Measurements from ENCODE around the gene PTCHD4.

Gene PTCHD4

GRCh38 chr6:48101290-48101689, 9.7 kb downstream of the PTCHD4 start:
- Histone ChIP-seq H2AFZ (ENCODE audit: low read length) (no peak overlapping the region), H3F3A (ENCODE audit: insufficient read depth, low read length) (no peaks in the 10 kb centered on the region), H3K4me1 (ENCODE audit: insufficient read depth, low read length, severe bottlenecking) (no peaks in the 10 kb centered on the region), H3K4me2 (ENCODE audit: low read length) (no peak overlapping the region), H4K20me1 (ENCODE audit: insufficient read depth, low read length) (no peaks in the 10 kb centered on the region), H3K79me2 (ENCODE audit: insufficient read depth, low read length) (no peaks in the 10 kb centered on the region), H3K9me2 (ENCODE audit: low read depth, low read length) (no peaks in the 10 kb centered on the region), H3K4me3 (ENCODE audit: low read depth, low read length, poor library complexity, severe bottlenecking) (no peak overlapping the region), H3K27ac (ENCODE audit: low read depth, low read length, poor library complexity, severe bottlenecking) (no peak overlapping the region), H3K9me3 (ENCODE audit: low read length) (no peaks in the 10 kb centered on the region), H3K36me3 (ENCODE audit: insufficient read depth, low read length) (no peaks in the 10 kb centered on the region), H3K9ac (ENCODE audit: low read length) (no peak overlapping the region), H3K27me3 (ENCODE audit: insufficient read depth, low read length) (no peaks in the 10 kb centered on the region)
- no peak for TF ChIP-seq CTCF (IDR thresholded peaks at IDR 0.05; ENCODE audit: low read length)
- no peak for TF ChIP-seq EZH2 (IDR thresholded peaks at IDR 0.05; ENCODE audit: borderline replicate concordance, low read length)

GRCh38 chr6:48100588-48100895, 10.5 kb downstream of the PTCHD4 start:
- Histone ChIP-seq H3K9ac (ENCODE audit: low read length) (no peak overlapping the region), H4K20me1 (ENCODE audit: insufficient read depth, low read length) (no peaks in the 10 kb centered on the region), H3K9me3 (ENCODE audit: low read length) (no peaks in the 10 kb centered on the region), H3F3A (ENCODE audit: insufficient read depth, low read length) (no peaks in the 10 kb centered on the region), H2AFZ (ENCODE audit: low read length) (no peak overlapping the region), H3K4me1 (ENCODE audit: insufficient read depth, low read length, severe bottlenecking) (no peaks in the 10 kb centered on the region), H3K27me3 (ENCODE audit: insufficient read depth, low read length) (no peaks in the 10 kb centered on the region), H3K4me3 (ENCODE audit: low read depth, low read length, poor library complexity, severe bottlenecking) (no peak overlapping the region), H3K27ac (ENCODE audit: low read depth, low read length, poor library complexity, severe bottlenecking) (no peak overlapping the region), H3K4me2 (ENCODE audit: low read length) (no peak overlapping the region), H3K36me3 (ENCODE audit: insufficient read depth, low read length) (no peaks in the 10 kb centered on the region), H3K9me2 (ENCODE audit: low read depth, low read length) (no peaks in the 10 kb centered on the region), H3K79me2 (ENCODE audit: insufficient read depth, low read length) (no peaks in the 10 kb centered on the region)
- TF ChIP-seq EZH2 (IDR thresholded peaks at IDR 0.05; ENCODE audit: borderline replicate concordance, low read length), result no peak
- no peak for TF ChIP-seq CTCF (IDR thresholded peaks at IDR 0.05; ENCODE audit: low read length)

GRCh38 chr6:48099713-48100587, 11.0 kb downstream of the PTCHD4 start:
- Histone ChIP-seq H3K79me2 (ENCODE audit: insufficient read depth, low read length) (no peaks in the 10 kb centered on the region), H3K36me3 (ENCODE audit: insufficient read depth, low read length) (no peaks in the 10 kb centered on the region), H3K27ac (ENCODE audit: low read depth, low read length, poor library complexity, severe bottlenecking) (no peak overlapping the region), H4K20me1 (ENCODE audit: insufficient read depth, low read length) (no peaks in the 10 kb centered on the region), H3K4me2 (ENCODE audit: low read length) (no peak overlapping the region), H3K4me1 (ENCODE audit: insufficient read depth, low read length, severe bottlenecking) (no peaks in the 10 kb centered on the region), H3K9me2 (ENCODE audit: low read depth, low read length) (no peaks in the 10 kb centered on the region), H3K4me3 (ENCODE audit: low read depth, low read length, poor library complexity, severe bottlenecking) (no peak overlapping the region), H2AFZ (ENCODE audit: low read length) (no peak overlapping the region), H3F3A (ENCODE audit: insufficient read depth, low read length) (no peaks in the 10 kb centered on the region), H3K9me3 (ENCODE audit: low read length) (no peaks in the 10 kb centered on the region), H3K27me3 (ENCODE audit: insufficient read depth, low read length) (no peaks in the 10 kb centered on the region), H3K9ac (ENCODE audit: low read length) (no peak overlapping the region)
- no peak for TF ChIP-seq EZH2 (IDR thresholded peaks at IDR 0.05; ENCODE audit: borderline replicate concordance, low read length)

GRCh38 chr6:48098923-48099322, 12.1 kb downstream of the PTCHD4 start:
- no peaks in the 10 kb centered on the region for H3F3A ChIP-seq (ENCODE audit: insufficient read depth, low read length)
- H3K79me2 ChIP-seq (ENCODE audit: insufficient read depth, low read length), result no peaks in the 10 kb centered on the region
- H3K36me3 ChIP-seq (ENCODE audit: insufficient read depth, low read length), result no peaks in the 10 kb centered on the region
- no peak overlapping the region for H3K9ac ChIP-seq (ENCODE audit: low read length)
- H4K20me1 ChIP-seq (ENCODE audit: insufficient read depth, low read length), result no peaks in the 10 kb centered on the region
- TF ChIP-seq CTCF (IDR thresholded peaks at IDR 0.05; ENCODE audit: low read length), result no peak
- TF ChIP-seq EZH2 (IDR thresholded peaks at IDR 0.05; ENCODE audit: borderline replicate concordance, low read length), result no peak
- no peaks in the 10 kb centered on the region for H3K9me2 ChIP-seq (ENCODE audit: low read depth, low read length)
- H3K4me1 ChIP-seq (ENCODE audit: insufficient read depth, low read length, severe bottlenecking), result no peaks in the 10 kb centered on the region
- no peak overlapping the region for H3K27ac ChIP-seq (ENCODE audit: low read depth, low read length, poor library complexity, severe bottlenecking)
- no peaks in the 10 kb centered on the region for H3K27me3 ChIP-seq (ENCODE audit: insufficient read depth, low read length)
- H3K4me2 ChIP-seq (ENCODE audit: low read length), result no peak overlapping the region
- no peaks in the 10 kb centered on the region for H3K9me3 ChIP-seq (ENCODE audit: low read length)
- no peak overlapping the region for H2AFZ ChIP-seq (ENCODE audit: low read length)
- H3K4me3 ChIP-seq (ENCODE audit: low read depth, low read length, poor library complexity, severe bottlenecking), result no peak overlapping the region

Measured in OCI-LY1 (cell line).